Gastrocnemius medialis (tissue), 4 donors: ENCODE results near the gene IL37. TPM values are rescaled to one million over a fixed set of nuclear protein-coding genes. Genes with fewer than 3 reads are reported as not detected.

Experiments
- ATAC-seq, 2 donors: fragments of 150-250 bp; one replicate each; pipeline ENCODE4 v1.9.1; 2016
- DNase-seq, 2 donors: peaks; one replicate each; pipeline ENCODE4 v3.0.0-alpha.2; 2019
- H3K27ac ChIP-seq, 4 donors: fragments of 200-600 bp; sonication (generic); 1 replicate in 1 of 4; 2 replicates in 3 of 4; pipeline ENCODE4 v1.5.1; 2016 to 2018; ENCODE audit warnings: mild to moderate bottlenecking in 2 of 4, moderate library complexity in 1 of 4
- H3K27me3 ChIP-seq, 3 donors: fragments of 200-600 bp; sonication (generic) in 2 of 3; 1 replicate in 1 of 3; 2 replicates in 2 of 3; pipeline versions ENCODE4 v1.5.1 to v1.6.0; 2016 to 2019; ENCODE audit warnings: mild to moderate bottlenecking in 1 of 3, moderate library complexity in 1 of 3
- H3K36me3 ChIP-seq, 2 donors: fragments of 200-600 bp; sonication (generic) in 1 of 2; one replicate each; pipeline ENCODE4 v1.5.1; 2017 to 2018
- H3K4me1 ChIP-seq, 2 donors: fragments of 200-600 bp; sonication (generic) in 1 of 2; one replicate each; pipeline ENCODE4 v1.5.1; 2016 to 2017; ENCODE audit warnings: mild to moderate bottlenecking in 2 of 2
- H3K4me3 ChIP-seq, 4 donors: fragments of 200-600 bp; sonication (generic) in 3 of 4; 1 replicate in 1 of 4; 2 replicates in 3 of 4; pipeline ENCODE4 v1.5.1; 2016 to 2019; ENCODE audit warnings: mild to moderate bottlenecking in 2 of 4
- H3K9me3 ChIP-seq, 3 donors: fragments of 200-600 bp; sonication (generic) in 2 of 3; 1 replicate in 1 of 3; 2 replicates in 2 of 3; pipeline ENCODE4 v1.5.1; 2016 to 2019
- POLR2A ChIP-seq, 2 donors: fragments of 450-650 bp; IDR thresholded peaks; one replicate each; pipeline ENCODE4 v1.6.1; 2017; ENCODE audit warnings: antibody characterized with exemption in 2 of 2, mild to moderate bottlenecking in 2 of 2, moderate library complexity in 2 of 2
- in situ Hi-C, 4 donors: fragments of 200-750 bp; cut with MboI; loops; one replicate each; pipeline versions ENCODE4 v1.15.0 to v1.8.0; 2017; ENCODE audit warnings: low sequenced_read_pairs in 4 of 4
- intact Hi-C: fragments of 100-400 bp; cut with DNase I; formaldehyde crosslinking; loops from one replicate; pipeline ENCODE4 v1.15.1; 2023; ENCODE audit warnings: low total_unique reads
- total RNA-seq, 4 donors: library from RNA; depleted of rRNA; stranded (reverse); fragments of >200 nt; gene quantifications; one replicate each; pipeline versions ENCODE4 v1.1.0 to v1.2.3, GENCODE V29; 2016
- TF ChIP-seq, protein P1 (sequence below), 5 experiments: fragments of 450-650 bp in 3 of 5; fragments of 200-600 bp in 2 of 5; sonication (generic) in 2 of 5; IDR thresholded peaks in 4 of 5; conservative IDR thresholded peaks in 1 of 5; 1 replicate in 4 of 5; 2 replicates in 1 of 5; pipeline ENCODE4 v1.5.1; 2016 to 2019; ENCODE audit warnings: antibody characterized with exemption in 5 of 5, mild to moderate bottlenecking in 3 of 5, moderate library complexity in 3 of 5

IL37 gene
- total RNA-seq, 4 donors from 2014 or later: not detected

DNA sequence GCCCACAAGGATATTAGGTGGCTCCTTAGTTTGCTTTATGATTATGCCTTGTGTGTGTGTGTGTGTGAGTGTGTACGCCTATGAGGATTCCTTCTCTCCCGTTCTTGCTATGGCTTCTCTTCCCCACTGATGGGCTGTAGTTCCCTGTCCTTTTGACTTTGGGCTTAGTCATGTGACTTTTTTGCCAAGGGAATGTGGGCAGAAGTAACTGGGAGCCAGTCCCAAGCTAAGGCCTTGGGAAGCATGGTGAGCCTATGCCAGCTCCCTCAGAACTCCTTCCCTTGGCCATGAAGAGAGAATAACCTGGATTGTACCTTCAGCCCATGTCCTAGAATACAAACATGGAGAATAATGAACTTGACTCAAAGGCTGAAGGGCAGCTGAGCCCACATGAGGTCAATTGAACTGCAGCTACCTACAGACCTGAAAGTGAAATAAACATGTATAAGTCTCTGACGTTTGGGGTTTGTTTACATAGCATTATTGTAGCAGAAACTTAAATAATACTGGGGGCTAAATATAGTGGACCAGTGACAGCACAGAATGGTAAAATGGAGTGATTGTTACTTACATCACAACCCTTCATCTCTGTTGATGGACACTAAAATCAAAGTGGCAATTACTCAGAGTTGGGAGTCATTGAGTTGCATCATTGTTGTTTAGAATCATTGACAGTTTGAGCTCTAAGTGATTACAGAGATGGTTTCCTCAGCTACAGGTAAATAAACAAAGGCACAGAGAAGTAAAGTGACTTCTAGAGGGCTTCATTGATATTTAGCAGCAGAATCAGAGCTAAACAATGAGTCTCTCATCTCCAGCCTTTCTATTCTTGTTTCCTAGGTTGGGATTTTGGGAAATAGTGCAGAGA is 51.6 kb downstream of the IL37 start:
- in situ Hi-C loops (no loop called here), intact Hi-C loops (no loop called here)
- Histone ChIP-seq H3K4me1 (no peaks in the 10 kb centered on the region), H3K27ac (no peak overlapping the region), H3K9me3 (no peaks in the 10 kb centered on the region), H3K27me3 (no peaks in the 10 kb centered on the region), H3K4me3 (no peak overlapping the region), H3K36me3 (no peaks in the 10 kb centered on the region)
- DNase-seq (no peak), ATAC-seq (no peak)
- TF ChIP-seq, protein P1, sequence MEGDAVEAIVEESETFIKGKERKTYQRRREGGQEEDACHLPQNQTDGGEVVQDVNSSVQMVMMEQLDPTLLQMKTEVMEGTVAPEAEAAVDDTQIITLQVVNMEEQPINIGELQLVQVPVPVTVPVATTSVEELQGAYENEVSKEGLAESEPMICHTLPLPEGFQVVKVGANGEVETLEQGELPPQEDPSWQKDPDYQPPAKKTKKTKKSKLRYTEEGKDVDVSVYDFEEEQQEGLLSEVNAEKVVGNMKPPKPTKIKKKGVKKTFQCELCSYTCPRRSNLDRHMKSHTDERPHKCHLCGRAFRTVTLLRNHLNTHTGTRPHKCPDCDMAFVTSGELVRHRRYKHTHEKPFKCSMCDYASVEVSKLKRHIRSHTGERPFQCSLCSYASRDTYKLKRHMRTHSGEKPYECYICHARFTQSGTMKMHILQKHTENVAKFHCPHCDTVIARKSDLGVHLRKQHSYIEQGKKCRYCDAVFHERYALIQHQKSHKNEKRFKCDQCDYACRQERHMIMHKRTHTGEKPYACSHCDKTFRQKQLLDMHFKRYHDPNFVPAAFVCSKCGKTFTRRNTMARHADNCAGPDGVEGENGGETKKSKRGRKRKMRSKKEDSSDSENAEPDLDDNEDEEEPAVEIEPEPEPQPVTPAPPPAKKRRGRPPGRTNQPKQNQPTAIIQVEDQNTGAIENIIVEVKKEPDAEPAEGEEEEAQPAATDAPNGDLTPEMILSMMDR (IDR thresholded peaks at IDR 0.05 in 4 of 5, conservative IDR thresholded peaks at IDR 0.05 in 1 of 5): no peak
- TF ChIP-seq POLR2A (IDR thresholded peaks at IDR 0.05): no peak

DNA sequence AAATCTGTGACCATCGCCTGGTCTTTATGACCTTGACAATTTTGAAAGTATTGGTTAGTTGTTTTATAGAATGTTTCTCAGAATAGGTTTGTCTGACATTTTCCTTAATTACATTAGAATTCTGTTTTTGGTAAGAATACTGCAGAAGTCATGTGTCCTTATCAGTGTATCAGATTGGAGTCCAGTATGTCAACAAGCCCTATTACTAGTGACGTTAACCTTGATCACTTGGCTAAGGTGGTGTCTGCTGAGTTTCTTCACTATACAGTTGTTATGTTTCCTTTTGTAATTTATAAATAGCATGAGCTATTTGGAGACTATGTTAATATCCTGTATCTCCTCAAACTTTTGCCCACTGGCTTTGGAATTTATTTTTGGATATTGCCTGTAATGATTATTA is 56.1 kb downstream of the IL37 start:
- no peaks in the 10 kb centered on the region for H3K4me1 ChIP-seq
- H3K36me3 ChIP-seq: no peaks in the 10 kb centered on the region
- TF ChIP-seq, protein P1 (IDR thresholded peaks at IDR 0.05 in 4 of 5, conservative IDR thresholded peaks at IDR 0.05 in 1 of 5): no peak
- TF ChIP-seq POLR2A (IDR thresholded peaks at IDR 0.05): no peak
- no peak overlapping the region for H3K4me3 ChIP-seq
- DNase-seq: no peak
- no peaks in the 10 kb centered on the region for H3K27me3 ChIP-seq
- H3K27ac ChIP-seq: no peak overlapping the region
- in situ Hi-C loops (no loop called here), intact Hi-C loops (no loop called here)
- H3K9me3 ChIP-seq: no peaks in the 10 kb centered on the region
- ATAC-seq: no peak

Other genes starting within 250 kb of the IL37 start
- gene NT5DC4, start 190.1 kb upstream of the IL37 start, total RNA-seq: not detected
- gene CKAP2L, start 146.6 kb upstream of the IL37 start, total RNA-seq: under 1 TPM in 2 of 4 donors, not detected in 2; 0.07 to 0.16 TPM
- gene IL1A, start 126.7 kb upstream of the IL37 start, total RNA-seq: not detected
- not detected for gene IL1B, start 74.4 kb upstream of the IL37 start, total RNA-seq
- not detected for gene IL36G, start 66.8 kb downstream of the IL37 start, total RNA-seq
- not detected for gene IL36A, start 94.3 kb downstream of the IL37 start, total RNA-seq
- gene IL36B, start 141.7 kb downstream of the IL37 start, total RNA-seq: not detected
- not detected for gene IL36RN, start 148.0 kb downstream of the IL37 start, total RNA-seq
- not detected for gene IL1F10, start 156.8 kb downstream of the IL37 start, total RNA-seq
- under 1 TPM in 2 of 4 donors, not detected in 2; 0.51 to 0.91 TPM for gene IL1RN, start 216.4 kb downstream of the IL37 start, total RNA-seq